ENCODE measurements around the gene NCMAP. TPM values are rescaled to one million over a fixed set of nuclear protein-coding genes. Genes with fewer than 3 reads are reported as not detected.
A peak's percentile ranks its signal among the peaks of the same experiment; 100 is the strongest.

NCMAP gene
- total and polyA plus RNA-seq, 7 donors = 0.04 to 0.14 (median 0.06) TPM; not detected in 4

DNA sequence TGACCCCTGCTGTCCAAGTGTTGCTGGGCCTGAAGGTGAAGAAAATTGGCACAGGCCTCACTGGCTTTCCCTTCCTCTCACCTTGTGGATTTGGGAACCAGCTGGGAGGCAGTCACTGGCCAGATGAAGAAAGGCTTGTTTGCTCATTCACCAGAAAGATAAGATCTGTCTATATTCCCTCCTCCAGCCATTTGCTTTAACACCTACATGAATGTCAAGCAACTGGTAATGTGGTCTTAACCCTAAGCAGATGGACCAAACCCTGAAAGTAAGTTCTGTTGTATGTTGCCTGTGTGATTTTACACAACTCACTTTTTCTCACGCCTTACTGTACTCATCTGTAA, 76.9 kb downstream of the NCMAP start:
- DNase-seq (no peak), ATAC-seq (no peak)
- TF ChIP-seq CTCF (IDR thresholded peaks at IDR 0.05) = no peak
- WGBS, 3 donors = 89 to 95% (median 91%) methylated on average over 1 of the region's 1 CpG
- intact Hi-C loops (cut with DNase I) = loop anchor here (5.0 to 10.0 kb wide), 3 partner anchors 208 to 431 kb away; partner anchors contain the start of genes NIPAL3 (in 1 of the 2) and STPG1 (in 1 of the 2)
- no peaks in the 10 kb centered on the region for H3K9me3 ChIP-seq
- no peak overlapping the region for H3K27ac ChIP-seq
- no peaks in the 10 kb centered on the region for H3K36me3 ChIP-seq (ENCODE audit: insufficient read depth in 1 of 2, low read depth in 1 of 2)
- H3K27me3 ChIP-seq (ENCODE audit: insufficient read depth in 3 of 3, low read length in 2 of 3) = peaks cover 0 to 22% (median 0%) of the 10 kb centered on the region in 3 donors
- H3K4me3 ChIP-seq = no peak overlapping the region
- no peaks in the 10 kb centered on the region for H3K4me1 ChIP-seq

- H3K36me3 ChIP-seq (ENCODE audit: insufficient read depth in 1 of 2, low read depth in 1 of 2) = no peaks in the 10 kb centered on the region
- peaks cover 0 to 5% (median 0%) of the 10 kb centered on the region in 3 donors for H3K27me3 ChIP-seq (ENCODE audit: insufficient read depth in 3 of 3, low read length in 2 of 3)
- no peak overlapping the region for H3K4me3 ChIP-seq
- H3K27ac ChIP-seq = no peak overlapping the region
- DNase-seq (no peak), ATAC-seq (peak; percentile 42 to 68 (median 54))
- WGBS, 3 donors = 16 to 20% (median 17%) methylated on average over 4 of the region's 4 CpGs
- no peaks in the 10 kb centered on the region for H3K9me3 ChIP-seq
- no peaks in the 10 kb centered on the region for H3K4me1 ChIP-seq
- intact Hi-C loops (cut with DNase I) = loop anchor here (2.0 to 10.0 kb wide), 4 partner anchors 83 to 437 kb away; partner anchors contain the start of genes NIPAL3 (in 1 of the 2) and STPG1 (in 1 of the 2)
- TF ChIP-seq CTCF (IDR thresholded peaks at IDR 0.05) = peak; percentile 50
Measured at GRCh38 chr1:24635195-24635843, 79.4 kb downstream of the NCMAP start.

- no peak overlapping the region for H3K4me3 ChIP-seq
- H3K27me3 ChIP-seq (ENCODE audit: insufficient read depth in 3 of 3, low read length in 2 of 3) = peaks cover 0 to 5% (median 0%) of the 10 kb centered on the region in 3 donors
- intact Hi-C loops (cut with DNase I) = loop anchor here (5.0 to 10.0 kb wide), 3 partner anchors 85 to 222 kb away; partner anchors contain the start of genes NIPAL3 (in 1 of the 2) and STPG1 (in 1 of the 2)
- WGBS, 3 donors = 62 to 67% (median 64%) methylated on average over 3 of the region's 3 CpGs
- TF ChIP-seq CTCF (IDR thresholded peaks at IDR 0.05) = no peak
- ATAC-seq (no peak), DNase-seq (no peak)
- H3K4me1 ChIP-seq = peaks cover 4% of the 10 kb centered on the region
- no peaks in the 10 kb centered on the region for H3K36me3 ChIP-seq (ENCODE audit: insufficient read depth in 1 of 2, low read depth in 1 of 2)
- no peak overlapping the region for H3K27ac ChIP-seq
- no peaks in the 10 kb centered on the region for H3K9me3 ChIP-seq
Measured at GRCh38 chr1:24636661-24637357, 80.9 kb downstream of the NCMAP start.

DNA sequence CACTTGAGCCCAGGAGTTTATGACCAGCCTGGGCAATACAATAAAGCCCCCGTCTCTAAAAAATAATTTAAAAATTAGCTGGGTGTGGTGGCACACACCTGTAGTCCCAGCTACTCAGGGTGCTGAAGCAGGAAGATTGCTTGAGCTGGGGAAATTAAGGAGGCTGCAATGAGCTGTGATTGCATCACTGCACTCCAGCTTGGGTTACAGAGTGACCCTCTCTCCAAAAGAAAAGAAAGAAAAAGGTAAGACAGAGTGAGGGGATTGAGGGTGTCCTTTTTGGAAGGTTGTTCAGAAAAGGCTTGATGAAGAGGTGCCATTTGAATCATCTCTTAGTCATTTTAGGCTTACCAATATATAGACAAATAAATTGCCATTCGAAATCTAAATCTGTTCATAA, 83.2 kb downstream of the NCMAP start:
- Histone ChIP-seq H3K4me3 (no peak overlapping the region), H3K27ac (no peak overlapping the region), H3K36me3 (ENCODE audit: insufficient read depth in 1 of 2, low read depth in 1 of 2) (no peaks in the 10 kb centered on the region), H3K4me1 (peaks cover 5% of the 10 kb centered on the region), H3K9me3 (no peaks in the 10 kb centered on the region), H3K27me3 (ENCODE audit: insufficient read depth in 3 of 3, low read length in 2 of 3) (no peaks in the 10 kb centered on the region)
- ATAC-seq = no peak
- 86 to 96% (median 89%) methylated on average over 2 of the region's 2 CpGs for WGBS, 3 donors
- TF ChIP-seq CTCF (IDR thresholded peaks at IDR 0.05) = no peak
- DNase-seq = no peak
- intact Hi-C loops (cut with DNase I) = loop anchor here (5.0 to 10.0 kb wide), 3 partner anchors 87 to 224 kb away; partner anchors contain the start of genes NIPAL3 (in 1 of the 2) and STPG1 (in 1 of the 2)

All from psoas muscle (tissue), 8 donors.